ENCODE measurements around the gene RPRD1B. TPM values are rescaled to one million over a fixed set of nuclear protein-coding genes. Genes with fewer than 3 reads are reported as not detected.
A peak's percentile ranks its signal among the peaks of the same experiment; 100 is the strongest.

Gene RPRD1B
- total and polyA plus RNA-seq, 2 of the 13 experiments (the other 11 are each of a cell fraction or from before 2014, with no cell fraction given): 31.1 to 41.5 TPM

GRCh38 chr20:38033330-38034107 lies at the start of gene RPRD1B, which contains the start of gene TTI1 (continued):
- TF ChIP-seq ZUFSP (CRISPR knock-in tag; IDR thresholded peaks at IDR 0.05; ENCODE audit: borderline replicate concordance) (no peak), ZKSCAN5 (CRISPR knock-in tag; IDR thresholded peaks at IDR 0.05) (no peak), ZNF275 (CRISPR knock-in tag; IDR thresholded peaks at IDR 0.05; ENCODE audit: borderline replicate concordance) (peak; percentile 99; the same call in 1 of the 2 replicates), ZZZ3 (CRISPR knock-in tag; IDR thresholded peaks at IDR 0.05; ENCODE audit: borderline replicate concordance) (peak; percentile 72; the same call in 1 of the 2 replicates), ZNF781 (CRISPR knock-in tag; IDR thresholded peaks at IDR 0.05; ENCODE audit: borderline replicate concordance, not compliant biosample characterization) (peak; percentile 74), ZNF782 (CRISPR knock-in tag; IDR thresholded peaks at IDR 0.05; ENCODE audit: borderline replicate concordance) (peak; percentile 96; the same call in 1 of the 2 replicates), THRA (CRISPR knock-in tag; IDR thresholded peaks at IDR 0.05; ENCODE audit: borderline replicate concordance) (peak; percentile 67), ZNF276 (CRISPR knock-in tag; IDR thresholded peaks at IDR 0.05; ENCODE audit: low read depth) (peak; percentile 94; the same call in 1 of the 2 replicates), NFYC (CRISPR knock-in tag; IDR thresholded peaks at IDR 0.05) (peak; percentile 71), THAP9 (CRISPR knock-in tag; IDR thresholded peaks at IDR 0.05; ENCODE audit: borderline replicate concordance) (peak; percentile 100), ZNF513 (CRISPR knock-in tag; conservative IDR thresholded peaks at IDR 0.05) (no peak)
